GM04503 (cell line): Measurements from ENCODE around the gene AGO1.
"Not testable (repeated sequence)": the region's sequence is repeated elsewhere in the genome, so short reads cannot be mapped to it uniquely, and the experiment has no call there.

Experiments used
- DNase-seq: peaks from one replicate; pipeline ENCODE4 v3.0.0-alpha.2; 2012; ENCODE audit warnings: low read depth

The AGO1 gene

GRCh38 chr1:35972631-35973030 is 89.6 kb downstream of the AGO1 start:
- not testable (repeated sequence) for DNase-seq

- no peak for DNase-seq
Observed at GRCh38 chr1:35980090-35980489, 97.1 kb downstream of the AGO1 start.
